Measurements from ENCODE around the gene LPCAT3. TPM values are rescaled to one million over a fixed set of nuclear protein-coding genes. Genes with fewer than 3 reads are reported as not detected.

LPCAT3 gene
- total and polyA plus RNA-seq, 2 of the 13 experiments (the other 11 are each of a cell fraction or from before 2014, with no cell fraction given) = 44.5 to 64.3 TPM

DNA sequence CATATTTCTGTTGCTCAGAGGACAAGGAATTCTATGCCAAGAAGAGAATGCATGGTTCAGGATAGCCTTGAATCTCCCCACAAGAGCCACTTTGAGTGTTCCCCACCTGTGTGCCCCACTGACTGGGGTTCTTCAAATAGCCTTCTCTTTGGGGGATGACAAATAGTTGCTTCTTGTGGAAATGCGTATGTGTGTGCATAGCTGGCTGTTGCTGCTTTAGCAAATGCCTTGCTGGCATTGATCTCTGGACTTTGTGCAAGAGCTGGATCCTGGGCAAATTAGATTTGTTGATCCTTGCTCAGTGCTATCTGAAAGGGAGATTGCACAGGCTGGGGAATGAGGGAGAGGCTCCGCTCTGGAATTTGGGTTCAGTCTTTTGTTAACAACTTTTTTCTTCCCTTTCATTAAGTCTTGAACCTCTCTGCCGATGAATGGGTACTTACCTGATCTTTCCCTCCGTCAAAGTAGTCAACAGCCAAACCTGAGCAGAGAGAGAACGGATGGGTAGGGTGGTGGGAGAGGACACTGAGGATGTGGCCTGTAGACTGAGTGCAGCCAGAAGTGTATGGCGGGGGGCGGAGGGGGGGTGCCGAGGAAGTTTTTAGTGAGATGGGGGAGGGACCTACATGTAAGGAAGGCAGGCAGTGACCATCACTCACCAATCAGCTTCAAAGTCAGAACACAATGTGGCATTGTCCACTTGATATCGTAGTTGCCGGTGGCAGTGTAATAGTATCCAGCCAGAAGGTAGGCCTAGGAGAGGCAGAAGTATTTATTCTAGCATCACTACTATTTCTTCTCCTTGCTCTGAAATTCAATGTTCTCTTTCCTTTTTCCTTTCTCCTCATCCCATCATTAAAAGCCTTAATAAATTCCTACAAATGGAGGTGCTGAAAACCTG lies 36.9 kb downstream of the LPCAT3 start (continued):
- TF ChIP-seq, protein P1, sequence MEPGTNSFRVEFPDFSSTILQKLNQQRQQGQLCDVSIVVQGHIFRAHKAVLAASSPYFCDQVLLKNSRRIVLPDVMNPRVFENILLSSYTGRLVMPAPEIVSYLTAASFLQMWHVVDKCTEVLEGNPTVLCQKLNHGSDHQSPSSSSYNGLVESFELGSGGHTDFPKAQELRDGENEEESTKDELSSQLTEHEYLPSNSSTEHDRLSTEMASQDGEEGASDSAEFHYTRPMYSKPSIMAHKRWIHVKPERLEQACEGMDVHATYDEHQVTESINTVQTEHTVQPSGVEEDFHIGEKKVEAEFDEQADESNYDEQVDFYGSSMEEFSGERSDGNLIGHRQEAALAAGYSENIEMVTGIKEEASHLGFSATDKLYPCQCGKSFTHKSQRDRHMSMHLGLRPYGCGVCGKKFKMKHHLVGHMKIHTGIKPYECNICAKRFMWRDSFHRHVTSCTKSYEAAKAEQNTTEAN (CRISPR knock-in tag; conservative IDR thresholded peaks at IDR 0.05) = 0 out of 2 replicates have a peak, but pooled peaks have one; percentile 14
- TF ChIP-seq, protein P2, sequence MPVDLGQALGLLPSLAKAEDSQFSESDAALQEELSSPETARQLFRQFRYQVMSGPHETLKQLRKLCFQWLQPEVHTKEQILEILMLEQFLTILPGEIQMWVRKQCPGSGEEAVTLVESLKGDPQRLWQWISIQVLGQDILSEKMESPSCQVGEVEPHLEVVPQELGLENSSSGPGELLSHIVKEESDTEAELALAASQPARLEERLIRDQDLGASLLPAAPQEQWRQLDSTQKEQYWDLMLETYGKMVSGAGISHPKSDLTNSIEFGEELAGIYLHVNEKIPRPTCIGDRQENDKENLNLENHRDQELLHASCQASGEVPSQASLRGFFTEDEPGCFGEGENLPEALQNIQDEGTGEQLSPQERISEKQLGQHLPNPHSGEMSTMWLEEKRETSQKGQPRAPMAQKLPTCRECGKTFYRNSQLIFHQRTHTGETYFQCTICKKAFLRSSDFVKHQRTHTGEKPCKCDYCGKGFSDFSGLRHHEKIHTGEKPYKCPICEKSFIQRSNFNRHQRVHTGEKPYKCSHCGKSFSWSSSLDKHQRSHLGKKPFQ (CRISPR knock-in tag; IDR thresholded peaks at IDR 0.05; ENCODE audit: insufficient replicate concordance) = no peak
- no peak for TF ChIP-seq ZFP41 (CRISPR knock-in tag; IDR thresholded peaks at IDR 0.05; ENCODE audit: borderline replicate concordance)
- TF ChIP-seq ARID2 (CRISPR knock-in tag; IDR thresholded peaks at IDR 0.05; ENCODE audit: borderline replicate concordance) = no peak
- TF ChIP-seq KDM2A (CRISPR knock-in tag; IDR thresholded peaks at IDR 0.05; ENCODE audit: borderline replicate concordance, low read depth) = peak; percentile 39; the same call in 1 of the 2 replicates
- no peak for TF ChIP-seq ZNF616 (CRISPR knock-in tag; IDR thresholded peaks at IDR 0.05; ENCODE audit: low read depth)
- 0 out of 2 replicates have a peak, but pooled peaks have one; percentile 28 for TF ChIP-seq ZFP37 (CRISPR knock-in tag; IDR thresholded peaks at IDR 0.05; ENCODE audit: borderline replicate concordance)
- TF ChIP-seq ZNF629 (CRISPR knock-in tag; conservative IDR thresholded peaks at IDR 0.05) = peak; percentile 51; the same call in 1 of the 2 replicates
- TF ChIP-seq, protein P3, sequence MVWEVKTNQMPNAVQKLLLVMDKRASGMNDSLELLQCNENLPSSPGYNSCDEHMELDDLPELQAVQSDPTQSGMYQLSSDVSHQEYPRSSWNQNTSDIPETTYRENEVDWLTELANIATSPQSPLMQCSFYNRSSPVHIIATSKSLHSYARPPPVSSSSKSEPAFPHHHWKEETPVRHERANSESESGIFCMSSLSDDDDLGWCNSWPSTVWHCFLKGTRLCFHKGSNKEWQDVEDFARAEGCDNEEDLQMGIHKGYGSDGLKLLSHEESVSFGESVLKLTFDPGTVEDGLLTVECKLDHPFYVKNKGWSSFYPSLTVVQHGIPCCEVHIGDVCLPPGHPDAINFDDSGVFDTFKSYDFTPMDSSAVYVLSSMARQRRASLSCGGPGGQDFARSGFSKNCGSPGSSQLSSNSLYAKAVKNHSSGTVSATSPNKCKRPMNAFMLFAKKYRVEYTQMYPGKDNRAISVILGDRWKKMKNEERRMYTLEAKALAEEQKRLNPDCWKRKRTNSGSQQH (CRISPR knock-in tag; IDR thresholded peaks at IDR 0.05; ENCODE audit: low read depth) = no peak
- TF ChIP-seq, protein P4, sequence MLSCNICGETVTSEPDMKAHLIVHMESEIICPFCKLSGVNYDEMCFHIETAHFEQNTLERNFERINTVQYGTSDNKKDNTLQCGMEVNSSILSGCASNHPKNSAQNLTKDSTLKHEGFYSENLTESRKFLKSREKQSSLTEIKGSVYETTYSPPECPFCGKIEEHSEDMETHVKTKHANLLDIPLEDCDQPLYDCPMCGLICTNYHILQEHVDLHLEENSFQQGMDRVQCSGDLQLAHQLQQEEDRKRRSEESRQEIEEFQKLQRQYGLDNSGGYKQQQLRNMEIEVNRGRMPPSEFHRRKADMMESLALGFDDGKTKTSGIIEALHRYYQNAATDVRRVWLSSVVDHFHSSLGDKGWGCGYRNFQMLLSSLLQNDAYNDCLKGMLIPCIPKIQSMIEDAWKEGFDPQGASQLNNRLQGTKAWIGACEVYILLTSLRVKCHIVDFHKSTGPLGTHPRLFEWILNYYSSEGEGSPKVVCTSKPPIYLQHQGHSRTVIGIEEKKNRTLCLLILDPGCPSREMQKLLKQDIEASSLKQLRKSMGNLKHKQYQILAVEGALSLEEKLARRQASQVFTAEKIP (CRISPR knock-in tag; IDR thresholded peaks at IDR 0.05; ENCODE audit: borderline replicate concordance) = no peak
- no peak for TF ChIP-seq PHB2 (IDR thresholded peaks at IDR 0.05; ENCODE audit: partially characterized antibody)
- no peak for TF ChIP-seq CHD2 (IDR thresholded peaks at IDR 0.05; ENCODE audit: low read depth, low read length)
- 0 out of 2 replicates have a peak, but pooled peaks have one; percentile 14 for TF ChIP-seq GABPB1 (CRISPR knock-in tag; IDR thresholded peaks at IDR 0.05)
- TF ChIP-seq, protein P5, sequence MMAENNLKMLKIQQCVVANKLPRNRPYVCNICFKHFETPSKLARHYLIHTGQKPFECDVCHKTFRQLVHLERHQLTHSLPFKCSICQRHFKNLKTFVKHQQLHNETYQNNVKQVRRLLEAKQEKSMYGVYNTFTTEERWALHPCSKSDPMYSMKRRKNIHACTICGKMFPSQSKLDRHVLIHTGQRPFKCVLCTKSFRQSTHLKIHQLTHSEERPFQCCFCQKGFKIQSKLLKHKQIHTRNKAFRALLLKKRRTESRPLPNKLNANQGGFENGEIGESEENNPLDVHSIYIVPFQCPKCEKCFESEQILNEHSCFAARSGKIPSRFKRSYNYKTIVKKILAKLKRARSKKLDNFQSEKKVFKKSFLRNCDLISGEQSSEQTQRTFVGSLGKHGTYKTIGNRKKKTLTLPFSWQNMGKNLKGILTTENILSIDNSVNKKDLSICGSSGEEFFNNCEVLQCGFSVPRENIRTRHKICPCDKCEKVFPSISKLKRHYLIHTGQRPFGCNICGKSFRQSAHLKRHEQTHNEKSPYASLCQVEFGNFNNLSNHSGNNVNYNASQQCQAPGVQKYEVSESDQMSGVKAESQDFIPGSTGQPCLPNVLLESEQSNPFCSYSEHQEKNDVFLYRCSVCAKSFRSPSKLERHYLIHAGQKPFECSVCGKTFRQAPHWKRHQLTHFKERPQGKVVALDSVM (CRISPR knock-in tag; IDR thresholded peaks at IDR 0.05) = no peak
- no peak for TF ChIP-seq ZNF333 (CRISPR knock-in tag; IDR thresholded peaks at IDR 0.05; ENCODE audit: borderline replicate concordance)
- no peak for TF ChIP-seq SIN3A (IDR thresholded peaks at IDR 0.05; ENCODE audit: borderline replicate concordance, low read depth, low read length)
- TF ChIP-seq RELA (CRISPR knock-in tag; IDR thresholded peaks at IDR 0.05) = no peak

Data from HepG2 (cell line).